H9 (cell line): ENCODE results near the gene FRAS1. TPM values are rescaled to one million over a fixed set of nuclear protein-coding genes. Genes with fewer than 3 reads are reported as not detected.

ENCODE experiments used
- DNase-seq: peaks from one replicate; pipeline ENCODE4 v3.0.0-alpha.2; 2017
- H2AFZ ChIP-seq: one replicate; pipeline ENCODE4 v1.6.1; 2013; ENCODE audit warnings: mild to moderate bottlenecking, low read length, control low read depth, moderate library complexity
- H2AK5ac ChIP-seq: 2 replicates; pipeline ENCODE4 v1.6.1; 2013; ENCODE audit warnings: low read length, control low read depth, mixed read lengths; ENCODE audit not compliant: insufficient read length
- H2BK120ac ChIP-seq: one replicate; pipeline ENCODE4 v1.6.1; 2013; ENCODE audit warnings: low read depth, mild to moderate bottlenecking, low read length, control low read depth, inconsistent platforms; ENCODE audit not compliant: poor library complexity, severe bottlenecking
- H2BK12ac ChIP-seq: 2 replicates; pipeline ENCODE4 v1.6.1; 2013; ENCODE audit warnings: low read length, control low read depth, mixed read lengths, low read depth; ENCODE audit not compliant: insufficient read length
- H2BK15ac ChIP-seq: 2 replicates; pipeline ENCODE4 v1.6.1; 2013; ENCODE audit warnings: low read depth, low read length, control low read depth
- H2BK20ac ChIP-seq: one replicate; pipeline ENCODE4 v1.6.1; 2013; ENCODE audit warnings: low read depth, mild to moderate bottlenecking, low read length, control low read depth, inconsistent platforms; ENCODE audit not compliant: poor library complexity, severe bottlenecking
- H2BK5ac ChIP-seq: 2 replicates; pipeline ENCODE4 v1.6.1; 2013; ENCODE audit warnings: low read length, control low read depth, mixed read lengths; ENCODE audit not compliant: insufficient read length
- H3K14ac ChIP-seq: 2 replicates; pipeline ENCODE4 v1.6.1; 2013; ENCODE audit warnings: low read length, control low read depth; ENCODE audit not compliant: insufficient read depth
- H3K18ac ChIP-seq: 2 replicates; pipeline ENCODE4 v1.6.1; 2013; ENCODE audit warnings: low read depth, mild to moderate bottlenecking, mixed read lengths, low read length, control low read depth; ENCODE audit not compliant: insufficient read length
- H3K23ac ChIP-seq: 2 replicates; pipeline ENCODE4 v1.6.1; 2013; ENCODE audit warnings: low read length, control low read depth, mixed read lengths, low read depth; ENCODE audit not compliant: insufficient read length
- H3K23me2 ChIP-seq: 2 replicates; pipeline ENCODE4 v1.6.1; 2013; ENCODE audit warnings: low read depth, mild to moderate bottlenecking, mixed read lengths, low read length, control low read depth; ENCODE audit not compliant: insufficient read length, poor library complexity, severe bottlenecking
- H3K27ac ChIP-seq: 2 replicates; pipeline ENCODE4 v1.5.1; 2013; ENCODE audit warnings: low read length, control low read depth, mixed read lengths, low read depth; ENCODE audit not compliant: insufficient read length
- H3K27me3 ChIP-seq: 2 replicates; pipeline ENCODE4 v1.6.1; 2013; ENCODE audit warnings: low read length, control low read depth, inconsistent platforms; ENCODE audit not compliant: insufficient read depth
- H3K4ac ChIP-seq: 2 replicates; pipeline ENCODE4 v1.6.1; 2013; ENCODE audit warnings: low read depth, mild to moderate bottlenecking, control low read depth, inconsistent platforms, low read length, moderate library complexity
- H3K4me1 ChIP-seq: 2 replicates; pipeline ENCODE4 v1.6.1; 2013; ENCODE audit warnings: low read length, control low read depth, inconsistent platforms; ENCODE audit not compliant: insufficient read depth
- H3K4me2 ChIP-seq: 2 replicates; pipeline ENCODE4 v1.6.1; 2013; ENCODE audit warnings: low read length, control low read depth, mixed read lengths; ENCODE audit not compliant: insufficient read length, insufficient read depth
- H3K56ac ChIP-seq: 2 replicates; pipeline ENCODE4 v1.6.1; 2013; ENCODE audit warnings: low read depth, mild to moderate bottlenecking, mixed read lengths, low read length, control low read depth; ENCODE audit not compliant: insufficient read length
- H3K79me1 ChIP-seq: 2 replicates; pipeline ENCODE4 v1.6.1; 2013; ENCODE audit warnings: low read depth, mild to moderate bottlenecking, moderate library complexity, low read length, control low read depth, inconsistent platforms; ENCODE audit not compliant: insufficient read depth, poor library complexity, severe bottlenecking
- H3K79me2 ChIP-seq: 2 replicates; pipeline ENCODE4 v1.6.1; 2013; ENCODE audit warnings: low read length, control low read depth, inconsistent platforms; ENCODE audit not compliant: insufficient read depth
- H3K9ac ChIP-seq: 2 replicates; pipeline ENCODE4 v1.6.1; 2013; ENCODE audit warnings: low read length, control low read depth, mixed read lengths; ENCODE audit not compliant: insufficient read length; ENCODE audit errors: extremely low read depth
- H3K9me3 ChIP-seq: one replicate; pipeline ENCODE4 v1.6.1; 2013; ENCODE audit warnings: low read depth, low read length, inconsistent platforms; ENCODE audit not compliant: control insufficient read depth
- H3T11ph ChIP-seq: one replicate; pipeline ENCODE4 v1.6.1; 2013; ENCODE audit warnings: mild to moderate bottlenecking, low read length, control low read depth, inconsistent platforms
- H4K20me1 ChIP-seq: one replicate; pipeline ENCODE4 v1.6.1; 2013; ENCODE audit not compliant: control insufficient read depth, insufficient read length, insufficient read depth
- H4K5ac ChIP-seq: 2 replicates; pipeline ENCODE4 v1.6.1; 2013; ENCODE audit warnings: low read depth, mild to moderate bottlenecking, mixed read lengths, low read length, control low read depth; ENCODE audit not compliant: insufficient read length
- H4K8ac ChIP-seq: replicated peaks from 2 replicates; pipeline ENCODE4 v1.6.1; 2013; ENCODE audit warnings: low read length, control low read depth, mixed read lengths, low read depth; ENCODE audit not compliant: insufficient read length
- H4K91ac ChIP-seq: 2 replicates; pipeline ENCODE4 v1.6.1; 2013; ENCODE audit warnings: low read depth, mild to moderate bottlenecking, moderate library complexity, mixed read lengths, low read length, control low read depth; ENCODE audit not compliant: insufficient read length
- H3K27ac Mint-ChIP-seq, 3 experiments: 2 replicates in 2 of 3; 3 replicates in 1 of 3; pipeline ENCODE4 v1.8.0; 2020 to 2021; ENCODE audit warnings: mixed read lengths in 3 of 3, mild to moderate bottlenecking in 1 of 3, moderate library complexity in 1 of 3
- H3K27me3 Mint-ChIP-seq: 2 replicates; pipeline ENCODE4 v1.8.0; 2021; ENCODE audit warnings: low read depth, mild to moderate bottlenecking, moderate library complexity, mixed read lengths
- H3K36me3 Mint-ChIP-seq, 3 experiments: 2 replicates in 2 of 3; 3 replicates in 1 of 3; pipeline ENCODE4 v1.8.0; 2020 to 2021; ENCODE audit warnings: low read depth in 3 of 3, mixed read lengths in 3 of 3; ENCODE audit not compliant: insufficient read depth in 1 of 3
- H3K4me1 Mint-ChIP-seq, 2 experiments: 2 replicates each; pipeline ENCODE4 v1.8.0; 2020; ENCODE audit warnings: mixed read lengths in 2 of 2
- H3K4me3 Mint-ChIP-seq, 2 experiments: 2 replicates in 1 of 2; 3 replicates in 1 of 2; pipeline ENCODE4 v1.8.0; 2020 to 2021; ENCODE audit warnings: mild to moderate bottlenecking in 2 of 2, mixed read lengths in 2 of 2, moderate library complexity in 1 of 2
- H3K9me3 Mint-ChIP-seq, 2 experiments: 2 replicates in 1 of 2; 3 replicates in 1 of 2; pipeline ENCODE4 v1.8.0; 2020; ENCODE audit warnings: mild to moderate bottlenecking in 2 of 2, mixed read lengths in 2 of 2, moderate library complexity in 1 of 2
- WGBS: extraction: QIAGEN DNeasy Blood & Tissue Kit; methylation state at CpG from one replicate; pipeline ENCODE4 v1.1.7; 2013; ENCODE audit warnings: missing lambda C conversion rate, low lambda C conversion rate, mixed read lengths; ENCODE audit not compliant: insufficient read length; ENCODE audit errors: extremely low coverage; 5-methylcytosine and 5-hydroxymethylcytosine counted together
- total RNA-seq: library from RNA; stranded (reverse); gene quantifications from 2 replicates; pipeline ENCODE4 v1.2.1, GENCODE V29; 2021
- TF ChIP-seq, protein P1 (sequence below): fragments of 200-600 bp; sonication (generic); conservative IDR thresholded peaks from 3 replicates; pipeline ENCODE4 v1.8.0; 2021; ENCODE audit warnings: antibody characterized with exemption, mild to moderate bottlenecking

Gene FRAS1
- total RNA-seq, 1 experiment from 2014 or later: 58.5 TPM

DNA sequence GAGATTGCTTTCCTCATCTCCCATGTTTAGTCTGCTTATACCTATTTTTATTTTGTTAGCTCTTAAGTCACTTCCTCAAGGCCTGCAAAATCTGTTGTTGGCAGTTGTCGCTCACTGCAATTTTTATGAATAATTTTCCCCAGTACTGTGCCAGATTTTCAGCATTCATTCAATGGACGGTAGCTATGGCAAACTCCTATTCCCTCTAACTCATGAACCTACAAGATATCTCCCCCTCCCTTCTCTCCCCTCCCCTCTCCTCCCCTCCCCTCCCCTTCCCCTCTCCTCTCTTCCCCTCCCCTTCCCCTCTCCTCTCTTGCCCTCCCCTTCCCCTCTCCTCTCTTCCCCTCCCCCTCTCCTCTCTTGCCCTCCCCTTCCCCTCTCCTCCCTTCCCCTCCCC is 160.4 kb downstream of the FRAS1 start:
- Mint-ChIP-seq H3K9me3 (no peaks in the 10 kb centered on the region; a peak in 1 of 5 replicates), H3K36me3 (peaks cover 0 to 3% (median 0%) of the 10 kb centered on the region in 3 experiments; a peak in 2 of 7 replicates), H3K27ac (peak overlapping the region in 1 of 3 experiments; percentile 58; a peak in 1 of 7 replicates), H3K4me1 (peaks cover 32 to 44% of the 10 kb centered on the region in 2 experiments), H3K27me3 (no peaks in the 10 kb centered on the region), H3K4me3 (no peak overlapping the region)
- no CpG with 5 or more reads among the region's 2 CpGs for WGBS
- Histone ChIP-seq H3K56ac (no peak overlapping the region), H2BK15ac (no peak overlapping the region), H3K9me3 (no peaks in the 10 kb centered on the region), H4K8ac (no peak overlapping the region), H3K27ac (no peak overlapping the region), H3K79me1 (peaks cover 6% of the 10 kb centered on the region), H2BK20ac (no peak overlapping the region), H3K27me3 (no peaks in the 10 kb centered on the region), H4K5ac (no peak overlapping the region), H3T11ph (no peak overlapping the region), H4K91ac (no peak overlapping the region), H2AFZ (no peak overlapping the region), H3K23me2 (no peaks in the 10 kb centered on the region), H3K18ac (no peak overlapping the region), H2BK120ac (no peak overlapping the region), H3K23ac (no peak overlapping the region), H2AK5ac (no peak overlapping the region), H2BK5ac (no peak overlapping the region), H3K9ac (no peak overlapping the region), H3K79me2 (peaks cover 3% of the 10 kb centered on the region; the same call in 1 of the 2 replicates), H3K4me1 (peaks cover 22% of the 10 kb centered on the region), H3K14ac (no peak overlapping the region), H3K4ac (no peak overlapping the region), H4K20me1 (no peaks in the 10 kb centered on the region), H2BK12ac (no peak overlapping the region), H3K4me2 (no peak overlapping the region)
- TF ChIP-seq, protein P1, sequence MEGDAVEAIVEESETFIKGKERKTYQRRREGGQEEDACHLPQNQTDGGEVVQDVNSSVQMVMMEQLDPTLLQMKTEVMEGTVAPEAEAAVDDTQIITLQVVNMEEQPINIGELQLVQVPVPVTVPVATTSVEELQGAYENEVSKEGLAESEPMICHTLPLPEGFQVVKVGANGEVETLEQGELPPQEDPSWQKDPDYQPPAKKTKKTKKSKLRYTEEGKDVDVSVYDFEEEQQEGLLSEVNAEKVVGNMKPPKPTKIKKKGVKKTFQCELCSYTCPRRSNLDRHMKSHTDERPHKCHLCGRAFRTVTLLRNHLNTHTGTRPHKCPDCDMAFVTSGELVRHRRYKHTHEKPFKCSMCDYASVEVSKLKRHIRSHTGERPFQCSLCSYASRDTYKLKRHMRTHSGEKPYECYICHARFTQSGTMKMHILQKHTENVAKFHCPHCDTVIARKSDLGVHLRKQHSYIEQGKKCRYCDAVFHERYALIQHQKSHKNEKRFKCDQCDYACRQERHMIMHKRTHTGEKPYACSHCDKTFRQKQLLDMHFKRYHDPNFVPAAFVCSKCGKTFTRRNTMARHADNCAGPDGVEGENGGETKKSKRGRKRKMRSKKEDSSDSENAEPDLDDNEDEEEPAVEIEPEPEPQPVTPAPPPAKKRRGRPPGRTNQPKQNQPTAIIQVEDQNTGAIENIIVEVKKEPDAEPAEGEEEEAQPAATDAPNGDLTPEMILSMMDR: no peak
- no peak for DNase-seq
